Epithelial cell of proximal tubule (primary cell): Measurements from ENCODE around the gene PRXL2B. TPM values are rescaled to one million over a fixed set of nuclear protein-coding genes. Genes with fewer than 3 reads are reported as not detected.

Experiments
- DNase-seq: peaks from one replicate; pipeline ENCODE4 v3.0.0-alpha.2; 2011; ENCODE audit warnings: low read depth
- H3K4me3 ChIP-seq: 2 replicates; pipeline ENCODE4 v1.5.1; 2011; ENCODE audit warnings: low read depth, mild to moderate bottlenecking, low read length
- CTCF ChIP-seq: conservative IDR thresholded peaks from 2 replicates; pipeline ENCODE4 v1.5.1; 2012; ENCODE audit warnings: low read depth, mild to moderate bottlenecking, low read length
- total RNA-seq: library from RNA; depleted of rRNA; stranded (reverse); fragments of >200 nt; gene quantifications from 2 replicates; pipeline ENCODE4 v1.2.3, GENCODE V29; 2015

The PRXL2B gene
- total RNA-seq, 1 donor from 2014 or later: 72.2 TPM

- peak overlapping the region; percentile 85 for H3K4me3 ChIP-seq
- no peak for DNase-seq
- TF ChIP-seq CTCF: no peak
These were observed 1.8 kb upstream of the PRXL2B start for GRCh38 chr1:2584686-2585317.

DNA sequence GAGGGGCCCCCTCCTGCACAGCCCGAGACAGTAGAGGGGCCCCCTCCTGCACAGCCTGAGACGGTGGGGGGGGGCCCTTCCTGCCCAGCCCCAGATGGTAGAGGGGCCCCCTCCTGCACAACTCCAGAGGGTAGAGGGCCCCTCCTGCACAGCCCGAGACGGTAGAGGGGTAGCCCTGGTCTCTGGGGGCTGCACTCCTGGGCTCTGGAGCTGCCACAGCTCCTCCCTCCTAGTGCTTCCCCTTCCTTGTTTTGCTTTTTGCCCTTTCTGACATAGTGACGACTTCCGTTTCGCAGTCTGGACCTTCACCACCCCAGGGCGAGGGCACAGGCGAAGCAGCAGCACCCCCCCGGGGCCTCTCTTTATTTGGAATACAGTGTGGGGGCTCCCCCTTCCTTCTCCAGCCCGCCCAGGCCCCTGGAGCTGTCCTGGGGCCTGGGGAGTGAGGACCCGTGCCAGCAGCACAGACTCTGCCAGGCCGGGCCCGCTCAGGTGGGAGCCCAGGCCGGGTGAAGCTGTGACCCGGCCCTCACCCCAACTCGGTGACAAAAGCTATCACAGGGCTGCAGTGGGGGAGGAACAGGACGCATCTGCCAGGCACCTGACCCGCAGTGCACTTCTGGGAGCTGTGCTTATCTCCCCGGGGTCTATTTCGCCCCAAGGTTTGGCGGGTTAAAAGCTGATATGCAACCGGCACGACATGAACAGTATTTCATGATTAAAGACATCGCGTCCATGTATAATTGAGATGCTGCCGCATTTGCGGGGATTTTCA lies 1.1 kb upstream of the PRXL2B start:
- TF ChIP-seq CTCF: no peak
- no peak for DNase-seq
- peak overlapping the region; percentile 85 for H3K4me3 ChIP-seq

DNA sequence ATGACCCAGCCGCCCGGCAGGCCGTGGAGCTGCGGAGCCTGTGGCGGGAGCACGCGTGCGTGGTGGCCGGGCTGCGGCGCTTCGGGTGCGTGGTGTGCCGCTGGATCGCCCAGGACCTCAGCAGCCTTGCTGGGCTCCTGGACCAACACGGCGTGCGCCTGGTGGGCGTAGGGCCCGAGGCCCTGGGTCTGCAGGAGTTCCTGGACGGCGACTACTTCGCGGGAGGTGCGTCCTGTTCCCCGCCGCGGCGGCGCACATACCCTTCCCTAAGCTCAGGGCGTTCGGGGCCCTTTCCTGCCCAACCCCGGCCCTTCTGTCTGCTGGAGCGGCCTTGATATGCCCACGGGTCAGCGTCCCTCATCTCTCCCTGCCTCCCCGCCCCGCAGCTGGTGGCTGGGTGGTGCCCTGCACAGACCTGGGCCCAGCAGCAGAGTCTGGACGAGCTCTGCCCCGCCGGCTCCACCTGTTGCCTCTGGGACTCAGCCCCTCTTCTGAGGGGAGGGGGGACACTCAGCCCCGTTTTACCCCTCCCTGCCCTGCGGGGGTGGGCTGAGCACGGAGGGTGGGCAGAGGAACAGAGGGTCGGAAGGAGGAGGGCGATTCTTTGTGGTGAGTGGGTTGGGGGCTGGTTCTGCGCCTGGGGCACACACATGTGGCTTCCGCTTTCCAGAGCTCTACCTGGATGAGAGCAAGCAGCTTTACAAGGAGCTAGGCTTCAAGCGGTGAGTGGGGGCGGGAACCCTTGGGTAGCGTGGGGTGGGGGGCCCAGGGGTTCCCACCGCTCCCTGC lies 688 bp downstream of the PRXL2B start:
- H3K4me3 ChIP-seq: peak overlapping the region; percentile 85
- no peak for DNase-seq
- no peak for TF ChIP-seq CTCF

DNA sequence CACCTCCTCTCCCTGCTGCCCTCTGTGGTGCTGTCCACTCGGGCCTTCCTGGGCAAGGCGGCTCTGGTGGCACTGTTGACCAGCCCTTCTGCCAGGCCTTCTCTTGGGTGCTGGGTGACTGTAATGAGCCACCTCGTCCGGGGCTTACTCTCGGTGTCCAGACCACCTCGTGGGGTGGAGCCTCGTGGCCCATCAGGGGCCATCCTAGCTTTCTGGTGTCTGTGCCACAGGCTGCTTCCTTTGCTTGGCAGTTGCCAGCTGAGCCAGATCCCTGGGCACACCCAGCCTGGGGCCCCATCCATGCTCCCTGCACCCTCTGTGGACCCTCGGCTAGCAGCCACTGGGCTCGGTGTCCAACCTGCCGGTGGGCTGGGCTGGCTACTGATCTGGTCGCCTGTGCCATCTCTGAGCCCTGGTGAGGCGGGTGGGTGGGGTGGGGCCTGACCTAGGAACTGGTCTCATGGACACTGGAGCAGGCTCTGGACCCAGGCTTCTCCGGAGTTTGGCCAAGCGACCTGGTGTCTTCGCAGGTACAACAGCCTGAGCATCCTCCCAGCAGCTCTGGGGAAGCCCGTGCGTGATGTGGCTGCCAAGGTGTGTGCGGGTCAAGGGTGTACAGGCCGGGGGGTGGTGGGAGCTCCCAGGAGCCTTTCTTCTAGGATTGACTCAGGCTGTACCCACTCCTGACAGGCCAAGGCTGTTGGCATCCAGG lies 1.4 kb downstream of the PRXL2B start:
- peak overlapping the region; percentile 85 for H3K4me3 ChIP-seq
- DNase-seq: no peak

GRCh38 chr1:2588661-2589430 lies 2.3 kb downstream of the PRXL2B start:
- TF ChIP-seq CTCF: no peak
- no peak for DNase-seq
- H3K4me3 ChIP-seq: no peak overlapping the region

More for the DNA sequence above, 1.4 kb downstream of the PRXL2B start:
- no peak for TF ChIP-seq CTCF
